Ammon's horn (tissue), 1 donor: ENCODE measurements around the gene CLDN25.

Experiments
- DNase-seq: peaks from one replicate; pipeline ENCODE4 v3.0.0-alpha.2; 2016; ENCODE audit warnings: low spot score

CLDN25 gene

GRCh38 chr11:113808931-113809330, 29.3 kb downstream of the CLDN25 start:
- no peak for DNase-seq

GRCh38 chr11:113814181-113814580, 34.6 kb downstream of the CLDN25 start:
- DNase-seq = no peak

- no peak for DNase-seq
These were observed 37.6 kb downstream of the CLDN25 start for GRCh38 chr11:113817162-113817561.

- DNase-seq = no peak
These were observed 38.0 kb downstream of the CLDN25 start for GRCh38 chr11:113817626-113818025.

GRCh38 chr11:113818426-113818825, 38.8 kb downstream of the CLDN25 start:
- DNase-seq = no peak

- DNase-seq = no peak
These were observed 47.9 kb downstream of the CLDN25 start for GRCh38 chr11:113827477-113827876.

- DNase-seq = peak; percentile 50
These were observed 48.6 kb downstream of the CLDN25 start for GRCh38 chr11:113828191-113828590.

- no peak for DNase-seq
These were observed 50.2 kb downstream of the CLDN25 start for GRCh38 chr11:113829751-113830150.
